T-helper 1 cell treated with Interleukin-12 subunit alpha and Interleukin-12 subunit beta and Interleukin-4 antibody, amounts not matched to agents 30 μg/mL and 1 μg/mL, for 36 hours (primary cell): ENCODE results near the gene NFATC4.

ENCODE experiments used
- H3K27ac Mint-ChIP-seq: one replicate; pipeline ENCODE4 v1.8.0; 2021; ENCODE audit warnings: mild to moderate bottlenecking, mixed read lengths
- H3K27me3 Mint-ChIP-seq: one replicate; pipeline ENCODE4 v1.8.0; 2021; ENCODE audit warnings: low read depth, mixed read lengths
- H3K36me3 Mint-ChIP-seq: one replicate; pipeline ENCODE4 v1.8.0; 2021; ENCODE audit warnings: low read depth, mixed read lengths
- H3K4me1 Mint-ChIP-seq: one replicate; pipeline ENCODE4 v1.8.0; 2021; ENCODE audit warnings: low read depth, mixed read lengths
- H3K4me3 Mint-ChIP-seq: one replicate; pipeline ENCODE4 v1.8.0; 2021; ENCODE audit warnings: mild to moderate bottlenecking, moderate library complexity, mixed read lengths
- H3K9me3 Mint-ChIP-seq: one replicate; pipeline ENCODE4 v1.8.0; 2021; ENCODE audit warnings: mixed read lengths

The NFATC4 gene

DNA sequence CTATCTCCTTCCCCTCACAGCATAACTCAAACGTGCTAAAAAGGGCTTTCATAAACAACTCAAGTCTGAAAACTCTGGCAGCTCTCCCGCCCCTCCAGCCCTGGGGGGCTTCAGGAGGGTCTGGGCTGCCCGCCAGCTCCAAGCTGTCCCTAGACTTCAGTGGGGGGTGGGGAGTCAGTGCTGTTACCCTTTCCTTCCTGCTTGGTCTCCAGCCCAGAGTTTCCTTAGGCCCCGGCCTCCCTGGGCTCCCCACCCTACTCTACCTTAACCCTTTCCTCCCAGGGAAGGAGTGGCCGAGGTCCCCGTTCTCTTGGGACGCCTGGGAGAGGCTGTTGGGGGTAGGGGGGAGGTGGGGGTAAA, 30.3 kb downstream of the NFATC4 start:
- Mint-ChIP-seq H3K27me3 (peaks cover 60% of the 10 kb centered on the region), H3K4me3 (no peak overlapping the region), H3K27ac (no peak overlapping the region), H3K9me3 (no peaks in the 10 kb centered on the region), H3K36me3 (no peaks in the 10 kb centered on the region), H3K4me1 (peaks cover 3% of the 10 kb centered on the region)

DNA sequence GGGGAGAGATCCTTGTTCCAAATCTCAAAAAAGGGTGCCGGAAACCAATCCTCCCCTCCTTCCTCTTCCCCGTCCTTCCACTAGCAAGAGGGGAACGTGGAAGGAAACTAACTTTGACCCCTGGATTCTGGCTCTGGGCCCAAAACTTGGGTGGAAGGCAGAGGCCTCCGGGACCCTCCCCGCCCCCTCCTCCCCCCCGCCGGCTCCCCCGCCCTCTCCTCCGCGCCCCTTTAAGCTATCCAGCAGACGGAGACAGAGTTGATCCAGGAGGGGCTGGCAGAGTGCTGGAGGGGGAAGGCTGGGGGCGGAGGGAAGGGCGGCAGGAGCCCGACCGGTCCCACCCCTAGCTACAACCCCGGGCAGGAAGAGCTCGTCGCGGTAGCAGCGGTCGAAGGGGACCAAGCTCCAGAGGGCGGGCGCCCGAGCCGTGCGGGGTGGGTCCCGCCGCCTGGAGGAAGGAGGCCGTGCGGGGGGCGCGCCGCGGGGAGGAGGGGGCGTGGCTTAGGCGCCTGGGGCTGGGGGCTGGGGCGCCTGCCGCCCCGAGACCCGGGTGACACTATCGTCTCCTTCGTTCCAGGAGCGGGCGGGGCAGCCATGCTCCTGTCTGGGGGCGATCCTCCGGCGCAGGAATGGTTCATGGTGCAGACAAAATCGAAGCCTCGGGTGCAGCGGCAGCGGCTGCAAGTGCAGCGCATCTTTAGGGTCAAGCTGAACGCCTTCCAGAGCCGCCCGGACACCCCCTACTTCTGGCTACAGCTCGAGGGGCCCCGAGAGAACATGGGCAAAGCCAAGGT, 30.9 kb downstream of the NFATC4 start, which contains the start of gene NYNRIN:
Gene NYNRIN (plus strand): TSS at position 351 of the 794 bp plus-strand sequence. CDS start 244 bp downstream, at position 595.
- Mint-ChIP-seq H3K27me3 (peaks cover 65% of the 10 kb centered on the region), H3K4me1 (peaks cover 3% of the 10 kb centered on the region), H3K4me3 (peak within 1 kb of the TSS; percentile 32), H3K36me3 (no peaks in the 10 kb centered on the region), H3K27ac (no peak within 1 kb of the TSS), H3K9me3 (no peaks in the 10 kb centered on the region)

DNA sequence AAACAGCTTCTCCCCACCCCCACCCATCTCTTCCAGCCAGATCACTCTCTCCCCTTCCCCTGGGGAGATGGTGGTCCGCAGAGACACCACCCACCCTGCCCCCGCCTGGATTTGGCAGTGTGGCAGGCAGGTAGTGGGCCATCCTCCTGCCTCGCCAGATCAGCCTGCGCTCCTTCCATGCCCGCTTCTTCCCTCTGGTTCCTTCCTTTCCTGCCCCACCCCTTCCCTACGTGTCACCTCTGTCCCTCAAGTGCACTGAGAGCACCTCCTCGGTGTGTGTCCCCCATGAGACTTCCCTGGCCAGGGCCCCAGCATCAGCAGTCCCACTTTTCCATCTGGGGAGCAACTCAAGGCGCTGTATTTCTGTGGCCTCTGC, 31.5 kb downstream of the NFATC4 start:
- no peak overlapping the region for H3K27ac Mint-ChIP-seq
- no peaks in the 10 kb centered on the region for H3K9me3 Mint-ChIP-seq
- no peaks in the 10 kb centered on the region for H3K36me3 Mint-ChIP-seq
- peak overlapping the region; percentile 32 for H3K4me3 Mint-ChIP-seq
- H3K27me3 Mint-ChIP-seq, result peaks cover 66% of the 10 kb centered on the region
- peaks cover 3% of the 10 kb centered on the region for H3K4me1 Mint-ChIP-seq

DNA sequence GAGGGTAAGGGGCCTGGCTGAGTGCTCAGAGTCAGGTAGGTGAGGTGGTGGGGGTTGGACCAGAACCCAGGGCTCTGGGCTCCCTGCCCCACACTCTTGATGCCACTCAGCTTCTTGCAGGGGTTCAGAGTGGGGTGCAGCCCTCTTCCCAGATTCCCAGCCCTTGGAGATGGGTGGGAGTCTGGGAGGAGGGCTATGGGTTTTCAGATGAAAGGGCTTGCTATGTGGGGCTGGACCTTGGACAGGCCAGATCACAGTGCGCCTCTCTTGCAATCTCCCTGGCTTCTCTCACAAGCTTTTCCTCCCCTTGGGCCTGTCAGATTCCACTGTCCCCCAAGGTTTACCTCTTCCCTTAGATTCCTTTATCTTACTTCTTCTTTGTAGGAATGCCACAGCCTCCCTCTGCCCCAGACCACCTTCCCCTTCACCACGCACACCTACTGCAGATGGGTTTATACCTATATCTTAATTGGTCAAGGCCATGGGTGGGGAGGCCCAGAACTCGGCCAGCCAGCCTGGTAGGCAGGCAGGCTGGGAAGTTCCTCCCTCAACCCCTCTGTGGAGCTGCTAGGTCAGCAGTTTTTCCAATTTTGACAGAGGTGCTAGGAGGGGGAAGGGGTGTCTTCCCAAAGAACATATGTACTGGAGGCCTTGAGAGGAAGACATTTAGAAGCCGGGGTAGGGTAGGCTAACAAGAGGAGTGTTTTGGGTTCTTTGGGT, 32.2 kb downstream of the NFATC4 start:
- Mint-ChIP-seq H3K27ac (no peak overlapping the region), H3K4me3 (no peak overlapping the region), H3K4me1 (peaks cover 3% of the 10 kb centered on the region), H3K36me3 (no peaks in the 10 kb centered on the region), H3K9me3 (no peaks in the 10 kb centered on the region), H3K27me3 (peaks cover 74% of the 10 kb centered on the region)

DNA sequence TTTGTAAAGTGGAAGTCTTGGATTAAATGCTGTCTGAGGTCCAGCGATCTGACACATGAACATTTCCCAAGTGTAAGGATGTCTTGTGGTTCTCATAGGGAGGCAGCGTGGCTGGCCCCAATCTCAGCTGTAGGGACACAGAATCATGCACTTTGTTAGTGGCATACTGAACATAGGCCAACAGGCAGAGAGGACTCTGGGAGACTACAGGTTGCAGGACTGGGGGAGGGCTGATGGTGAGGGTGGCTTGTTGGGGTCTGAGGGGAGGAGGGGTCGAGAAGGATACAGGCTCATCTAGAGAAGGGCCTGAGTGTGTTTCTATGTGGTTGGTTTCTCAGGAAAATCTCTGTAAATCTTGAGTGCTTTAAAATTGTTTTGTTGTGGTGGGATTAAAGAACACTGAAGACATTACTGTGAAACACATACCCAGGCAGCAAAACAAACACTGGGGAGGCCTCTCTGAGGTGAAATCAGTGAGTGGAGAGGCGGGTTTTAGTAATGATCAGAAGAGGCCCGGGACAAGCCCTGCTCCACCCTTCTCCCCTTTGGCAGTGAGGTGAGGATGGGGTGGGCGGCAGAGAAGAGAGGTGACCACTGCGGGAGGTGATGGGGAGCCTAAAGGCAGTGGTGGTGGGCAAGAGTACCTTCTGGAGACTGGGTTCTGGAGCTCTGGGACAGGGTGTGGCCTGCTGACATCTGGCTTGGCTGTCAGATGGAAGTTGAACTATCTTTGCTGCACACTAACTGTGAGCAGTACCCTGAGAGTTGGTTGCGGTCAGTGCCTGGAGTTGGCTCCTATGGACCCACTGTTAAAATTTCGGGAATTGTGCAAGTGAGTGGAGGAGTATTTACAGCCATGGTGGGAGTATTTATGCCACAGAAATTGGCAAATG, 34.1 kb downstream of the NFATC4 start:
- Mint-ChIP-seq H3K4me3 (no peak overlapping the region), H3K27ac (no peak overlapping the region), H3K27me3 (peaks cover 64% of the 10 kb centered on the region), H3K36me3 (no peaks in the 10 kb centered on the region), H3K9me3 (no peaks in the 10 kb centered on the region), H3K4me1 (peaks cover 3% of the 10 kb centered on the region)

GRCh38 chr14:24403294-24403998, 35.5 kb downstream of the NFATC4 start:
- Mint-ChIP-seq H3K9me3 (no peaks in the 10 kb centered on the region), H3K4me3 (no peak overlapping the region), H3K27me3 (peaks cover 54% of the 10 kb centered on the region), H3K36me3 (no peaks in the 10 kb centered on the region), H3K27ac (no peak overlapping the region), H3K4me1 (peaks cover 3% of the 10 kb centered on the region)

GRCh38 chr14:24404814-24405213, 36.8 kb downstream of the NFATC4 start:
- H3K27ac Mint-ChIP-seq, result no peak overlapping the region
- no peaks in the 10 kb centered on the region for H3K9me3 Mint-ChIP-seq
- H3K4me3 Mint-ChIP-seq, result no peak overlapping the region
- H3K27me3 Mint-ChIP-seq, result peaks cover 49% of the 10 kb centered on the region
- H3K4me1 Mint-ChIP-seq, result no peaks in the 10 kb centered on the region
- H3K36me3 Mint-ChIP-seq, result no peaks in the 10 kb centered on the region

DNA sequence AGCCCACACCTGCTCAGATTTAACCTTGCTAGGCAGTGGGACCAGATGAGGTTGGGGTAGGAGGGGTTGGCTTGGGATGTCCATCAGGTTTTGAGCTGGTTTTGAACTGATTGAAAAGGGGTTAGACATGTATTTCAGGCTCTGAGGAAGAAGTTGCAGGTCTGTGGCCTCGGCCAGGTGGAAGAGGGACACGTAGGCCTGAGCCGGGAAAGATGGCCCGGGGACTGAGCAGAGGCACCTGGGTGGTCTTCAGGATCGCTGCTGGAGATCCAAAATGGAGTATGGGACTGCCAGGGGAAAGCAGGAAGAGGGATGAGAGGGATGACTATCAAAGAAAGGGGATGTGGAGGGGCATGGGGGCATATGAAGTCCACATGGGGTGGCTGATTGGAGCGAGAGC, 38.4 kb downstream of the NFATC4 start:
- no peak overlapping the region for H3K4me3 Mint-ChIP-seq
- no peak overlapping the region for H3K27ac Mint-ChIP-seq
- no peaks in the 10 kb centered on the region for H3K9me3 Mint-ChIP-seq
- no peaks in the 10 kb centered on the region for H3K4me1 Mint-ChIP-seq
- peaks cover 40% of the 10 kb centered on the region for H3K27me3 Mint-ChIP-seq
- no peaks in the 10 kb centered on the region for H3K36me3 Mint-ChIP-seq

- Mint-ChIP-seq H3K9me3 (no peaks in the 10 kb centered on the region), H3K36me3 (no peaks in the 10 kb centered on the region), H3K4me3 (no peak overlapping the region), H3K4me1 (no peaks in the 10 kb centered on the region), H3K27ac (no peak overlapping the region), H3K27me3 (peaks cover 28% of the 10 kb centered on the region)
Observed at GRCh38 chr14:24407608-24408325, 39.8 kb downstream of the NFATC4 start.

DNA sequence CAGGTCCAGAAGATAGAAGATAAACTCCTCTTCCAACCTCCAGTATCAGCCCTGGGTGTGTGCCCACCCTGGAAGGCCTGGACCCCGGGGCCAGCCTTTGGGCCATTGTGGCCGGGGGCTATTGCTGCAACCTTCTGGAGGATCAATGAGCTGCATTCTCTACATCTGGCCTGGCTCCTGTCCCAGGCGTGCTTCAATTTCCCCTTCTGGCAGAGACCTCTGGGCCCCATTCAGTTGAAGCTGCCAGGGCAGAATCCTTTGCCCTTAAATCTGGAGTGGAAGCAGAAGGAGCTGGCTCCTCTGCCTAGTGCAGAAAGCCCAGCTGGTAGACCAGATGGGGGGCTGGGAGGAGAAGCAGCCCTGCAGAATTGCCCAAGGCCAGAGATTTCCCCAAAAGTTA, 40.8 kb downstream of the NFATC4 start:
- Mint-ChIP-seq H3K4me3 (no peak overlapping the region), H3K27ac (no peak overlapping the region), H3K36me3 (no peaks in the 10 kb centered on the region), H3K4me1 (no peaks in the 10 kb centered on the region), H3K9me3 (no peaks in the 10 kb centered on the region), H3K27me3 (peaks cover 18% of the 10 kb centered on the region)

GRCh38 chr14:24409192-24409591, 41.2 kb downstream of the NFATC4 start:
- H3K4me1 Mint-ChIP-seq, result no peaks in the 10 kb centered on the region

GRCh38 chr14:24409956-24410355, 42.0 kb downstream of the NFATC4 start:
- H3K9me3 Mint-ChIP-seq, result no peaks in the 10 kb centered on the region
- H3K4me1 Mint-ChIP-seq, result no peaks in the 10 kb centered on the region
- no peak overlapping the region for H3K4me3 Mint-ChIP-seq
- no peak overlapping the region for H3K27ac Mint-ChIP-seq
- no peaks in the 10 kb centered on the region for H3K36me3 Mint-ChIP-seq
- H3K27me3 Mint-ChIP-seq, result peaks cover 10% of the 10 kb centered on the region

More at GRCh38 chr14:24409192-24409591, 41.2 kb downstream of the NFATC4 start:
- H3K27me3 Mint-ChIP-seq, result peaks cover 14% of the 10 kb centered on the region
- no peaks in the 10 kb centered on the region for H3K9me3 Mint-ChIP-seq
- no peak overlapping the region for H3K4me3 Mint-ChIP-seq
- H3K27ac Mint-ChIP-seq, result no peak overlapping the region
- no peaks in the 10 kb centered on the region for H3K36me3 Mint-ChIP-seq

- H3K27me3 Mint-ChIP-seq, result peaks cover 3% of the 10 kb centered on the region
- H3K4me1 Mint-ChIP-seq, result no peaks in the 10 kb centered on the region
- H3K36me3 Mint-ChIP-seq, result no peaks in the 10 kb centered on the region
- no peak overlapping the region for H3K27ac Mint-ChIP-seq
- H3K9me3 Mint-ChIP-seq, result no peaks in the 10 kb centered on the region
- H3K4me3 Mint-ChIP-seq, result no peak overlapping the region
Observed at GRCh38 chr14:24411443-24412389, 43.7 kb downstream of the NFATC4 start.
